Measurements from ENCODE around the gene TMEM208.

GRCh38 chr16:67230809-67231660, 4.1 kb downstream of the TMEM208 start:
- TF ChIP-seq POLR2A (IDR thresholded peaks at IDR 0.05) = no peak
- TF ChIP-seq EP300 (IDR thresholded peaks at IDR 0.05) = no peak
